Natural killer cell (primary cell): ENCODE results near the gene LCE1B. TPM values are rescaled to one million over a fixed set of nuclear protein-coding genes. Genes with fewer than 3 reads are reported as not detected.

Experiments
- ATAC-seq, 3 donors: fragments of 150-1000 bp in 2 of 3; fragments of 200-7000 bp in 1 of 3; cut with Tn5 transposase; 1 replicate in 1 of 3; 2 replicates in 2 of 3; pipeline ENCODE4 v1.10.0; 2021; ENCODE audit warnings: mild to moderate bottlenecking in 2 of 3, moderate library complexity in 2 of 3
- DNase-seq, 2 donors: peaks; one replicate each; pipeline versions ENCODE4 v3.0.0 to v3.0.0-alpha.2; 2013 to 2021; ENCODE audit warnings: mixed read lengths in 1 of 2
- H3K27ac ChIP-seq: one replicate; pipeline ENCODE4 v1.5.1; 2013; ENCODE audit warnings: mild to moderate bottlenecking, low read length
- H3K27me3 ChIP-seq: one replicate; pipeline ENCODE4 v1.6.1; 2013; ENCODE audit warnings: low read length; ENCODE audit not compliant: control insufficient read depth, insufficient read depth
- H3K36me3 ChIP-seq: one replicate; pipeline ENCODE4 v1.6.1; 2013; ENCODE audit warnings: low read length; ENCODE audit not compliant: control insufficient read depth, insufficient read depth
- H3K4me1 ChIP-seq: one replicate; pipeline ENCODE4 v1.6.1; 2013; ENCODE audit warnings: low read length; ENCODE audit not compliant: control insufficient read depth, insufficient read depth
- H3K4me3 ChIP-seq: one replicate; pipeline ENCODE4 v1.5.1; 2013; ENCODE audit warnings: low read length
- H3K9me3 ChIP-seq: one replicate; pipeline ENCODE4 v1.6.1; 2013; ENCODE audit warnings: low read length; ENCODE audit not compliant: control insufficient read depth, insufficient read depth
- H3K27ac Mint-ChIP-seq, 2 donors: one replicate each; pipeline ENCODE4 v1.8.0; 2022; ENCODE audit warnings: mild to moderate bottlenecking in 2 of 2, mixed read lengths in 2 of 2, moderate library complexity in 1 of 2
- H3K27me3 Mint-ChIP-seq, 2 donors: one replicate each; pipeline ENCODE4 v1.8.0; 2022; ENCODE audit warnings: low read depth in 2 of 2, mixed read lengths in 2 of 2
- H3K36me3 Mint-ChIP-seq: one replicate; pipeline ENCODE4 v1.8.0; 2022; ENCODE audit warnings: mixed read lengths
- H3K4me1 Mint-ChIP-seq, 2 donors: one replicate each; pipeline ENCODE4 v1.8.0; 2022; ENCODE audit warnings: mixed read lengths in 2 of 2
- H3K4me3 Mint-ChIP-seq: one replicate; pipeline ENCODE4 v1.8.0; 2022; ENCODE audit warnings: mild to moderate bottlenecking, moderate library complexity, mixed read lengths
- H3K9me3 Mint-ChIP-seq, 2 donors: one replicate each; pipeline ENCODE4 v1.8.0; 2022; ENCODE audit warnings: mixed read lengths in 2 of 2
- WGBS: methylation state at CpG from one replicate; pipeline ENCODE4 v1.1.7; 2013; ENCODE audit warnings: missing lambda C conversion rate; ENCODE audit not compliant: insufficient coverage; 5-methylcytosine and 5-hydroxymethylcytosine counted together
- intact Hi-C: fragments of 100-400 bp; cut with micrococcal nuclease; formaldehyde crosslinking; loops from one replicate; pipeline ENCODE4 v1.14.2; 2022
- total RNA-seq, 4 donors: library from RNA; stranded (reverse); fragments of 120-200 nt in 1 of 4; gene quantifications; one replicate each; pipeline versions ENCODE4 v1.2.3 to v1.2.4, GENCODE V29; 2013 to 2022
- TF ChIP-seq, protein P1 (sequence below): fragments of 200-600 bp; IDR thresholded peaks from one replicate; pipeline ENCODE4 v1.8.0; 2022; ENCODE audit warnings: antibody characterized with exemption

Gene LCE1B
- not detected for total RNA-seq
- total RNA-seq (2013) = not detected

GRCh38 chr1:152811671-152812070 is at the start of gene LCE1B:
Gene LCE1B (plus strand): TSS chr1:152811971. CDS start chr1:152812447, 476 bp downstream.
- no peaks in the 10 kb centered on the region for H3K9me3 Mint-ChIP-seq
- no peak within 1 kb of the TSS for H3K27ac Mint-ChIP-seq
- no peaks in the 10 kb centered on the region for H3K4me1 Mint-ChIP-seq
- no peaks in the 10 kb centered on the region for H3K9me3 ChIP-seq
- DNase-seq (no peak), ATAC-seq (no peak)
- no peak within 1 kb of the TSS for H3K27ac ChIP-seq
- H3K4me1 ChIP-seq = no peaks in the 10 kb centered on the region
- H3K36me3 ChIP-seq = no peaks in the 10 kb centered on the region
- H3K27me3 ChIP-seq = no peaks in the 10 kb centered on the region
- no peak within 1 kb of the TSS for H3K4me3 Mint-ChIP-seq
- TF ChIP-seq, protein P1, sequence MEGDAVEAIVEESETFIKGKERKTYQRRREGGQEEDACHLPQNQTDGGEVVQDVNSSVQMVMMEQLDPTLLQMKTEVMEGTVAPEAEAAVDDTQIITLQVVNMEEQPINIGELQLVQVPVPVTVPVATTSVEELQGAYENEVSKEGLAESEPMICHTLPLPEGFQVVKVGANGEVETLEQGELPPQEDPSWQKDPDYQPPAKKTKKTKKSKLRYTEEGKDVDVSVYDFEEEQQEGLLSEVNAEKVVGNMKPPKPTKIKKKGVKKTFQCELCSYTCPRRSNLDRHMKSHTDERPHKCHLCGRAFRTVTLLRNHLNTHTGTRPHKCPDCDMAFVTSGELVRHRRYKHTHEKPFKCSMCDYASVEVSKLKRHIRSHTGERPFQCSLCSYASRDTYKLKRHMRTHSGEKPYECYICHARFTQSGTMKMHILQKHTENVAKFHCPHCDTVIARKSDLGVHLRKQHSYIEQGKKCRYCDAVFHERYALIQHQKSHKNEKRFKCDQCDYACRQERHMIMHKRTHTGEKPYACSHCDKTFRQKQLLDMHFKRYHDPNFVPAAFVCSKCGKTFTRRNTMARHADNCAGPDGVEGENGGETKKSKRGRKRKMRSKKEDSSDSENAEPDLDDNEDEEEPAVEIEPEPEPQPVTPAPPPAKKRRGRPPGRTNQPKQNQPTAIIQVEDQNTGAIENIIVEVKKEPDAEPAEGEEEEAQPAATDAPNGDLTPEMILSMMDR = no peak
- 100% methylated on average over 1 of the region's 2 CpGs for WGBS
- intact Hi-C loops = no loop called here
- H3K27me3 Mint-ChIP-seq = peaks cover 9 to 16% of the 10 kb centered on the region in 2 donors
- H3K4me3 ChIP-seq = no peak within 1 kb of the TSS
- H3K36me3 Mint-ChIP-seq = no peaks in the 10 kb centered on the region

DNA sequence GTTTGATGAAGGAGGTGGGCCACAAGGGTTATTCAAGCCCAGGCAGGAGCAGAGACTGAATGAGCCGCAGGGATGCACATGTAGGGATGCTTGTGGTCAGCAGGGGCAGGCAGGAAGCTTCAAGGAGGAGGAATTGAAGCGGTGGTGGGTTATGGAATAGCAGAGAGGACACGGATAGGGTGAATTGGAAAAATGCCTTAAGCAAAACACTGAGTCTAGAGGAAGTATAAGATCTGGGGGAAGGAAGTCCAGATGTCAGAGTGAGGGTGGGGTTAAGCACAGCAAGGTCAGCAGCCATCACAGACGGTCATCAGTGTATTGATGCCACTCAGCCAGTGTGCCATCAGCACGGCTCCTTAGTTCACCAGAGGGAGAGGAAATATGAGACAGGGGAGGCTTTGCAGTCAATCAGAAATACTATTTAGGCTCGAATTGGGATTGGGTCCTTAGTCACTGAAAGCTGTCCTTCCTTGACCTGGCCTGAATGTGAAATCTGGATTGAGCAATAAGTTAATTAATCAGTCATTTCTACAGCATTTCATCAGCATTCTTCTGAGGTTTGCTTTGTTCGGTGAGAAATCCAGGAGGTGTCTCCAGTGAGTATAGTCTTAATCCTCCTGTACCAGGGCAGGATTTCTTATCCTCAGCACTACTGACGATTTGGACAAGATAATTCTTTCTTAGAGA is 42.8 kb upstream of the LCE1B start:
- intact Hi-C loops = no loop called here
- no peaks in the 10 kb centered on the region for H3K27me3 ChIP-seq
- H3K4me3 Mint-ChIP-seq = no peak overlapping the region
- H3K27me3 Mint-ChIP-seq = peaks cover 6 to 25% of the 10 kb centered on the region in 2 donors
- H3K36me3 Mint-ChIP-seq = no peaks in the 10 kb centered on the region
- H3K9me3 Mint-ChIP-seq = no peaks in the 10 kb centered on the region
- H3K9me3 ChIP-seq = no peaks in the 10 kb centered on the region
- no peak overlapping the region for H3K27ac ChIP-seq
- no peaks in the 10 kb centered on the region for H3K4me1 ChIP-seq
- H3K27ac Mint-ChIP-seq = no peak overlapping the region
- TF ChIP-seq, protein P1 = no peak
- H3K4me1 Mint-ChIP-seq = no peaks in the 10 kb centered on the region
- no peak overlapping the region for H3K4me3 ChIP-seq
- ATAC-seq (no peak), DNase-seq (no peak)
- no peaks in the 10 kb centered on the region for H3K36me3 ChIP-seq
- 66% methylated on average over 7 of the region's 8 CpGs for WGBS

- H3K27ac Mint-ChIP-seq = no peak overlapping the region
These were observed 41.4 kb upstream of the LCE1B start for GRCh38 chr1:152770411-152770810.

More at GRCh38 chr1:152770411-152770810, 41.4 kb upstream of the LCE1B start:
- TF ChIP-seq, protein P1 = no peak
- Histone ChIP-seq H3K36me3 (no peaks in the 10 kb centered on the region), H3K9me3 (no peaks in the 10 kb centered on the region), H3K4me3 (no peak overlapping the region), H3K4me1 (no peaks in the 10 kb centered on the region), H3K27ac (no peak overlapping the region), H3K27me3 (no peaks in the 10 kb centered on the region)
- no peak overlapping the region for H3K4me3 Mint-ChIP-seq
- ATAC-seq = no peak
- no peak for DNase-seq
- H3K4me1 Mint-ChIP-seq = no peaks in the 10 kb centered on the region
- H3K27me3 Mint-ChIP-seq = peaks cover 6 to 35% of the 10 kb centered on the region in 2 donors
- H3K9me3 Mint-ChIP-seq = peaks cover 0 to 2% of the 10 kb centered on the region in 2 donors
- WGBS = no CpG with 5 or more reads among the region's 1 CpG
- no peaks in the 10 kb centered on the region for H3K36me3 Mint-ChIP-seq
- intact Hi-C loops = no loop called here
